Upper lobe of right lung (tissue), 1 donor: ENCODE results near the gene RAC3. TPM values are rescaled to one million over a fixed set of nuclear protein-coding genes. Genes with fewer than 3 reads are reported as not detected.

Experiments used
- ATAC-seq: fragments of 200-7000 bp; cut with Tn5 transposase; one replicate; pipeline ENCODE4 v1.9.1; 2020; ENCODE audit warnings: mild to moderate bottlenecking, moderate library complexity
- DNase-seq: peaks from one replicate; pipeline ENCODE4 v3.0.0-alpha.2; 2020
- H3K27ac ChIP-seq: fragments of 200-600 bp; one replicate; pipeline ENCODE4 v1.8.0; 2022
- H3K27me3 ChIP-seq: fragments of 200-600 bp; one replicate; pipeline ENCODE4 v1.8.0; 2022; ENCODE audit warnings: mild to moderate bottlenecking
- H3K36me3 ChIP-seq: fragments of 200-600 bp; one replicate; pipeline ENCODE4 v1.8.0; 2022
- H3K4me1 ChIP-seq: fragments of 200-600 bp; one replicate; pipeline ENCODE4 v1.8.0; 2022
- H3K4me3 ChIP-seq: fragments of 200-600 bp; one replicate; pipeline ENCODE4 v1.8.0; 2022; ENCODE audit warnings: mild to moderate bottlenecking
- H3K9me3 ChIP-seq: fragments of 200-600 bp; one replicate; pipeline ENCODE4 v1.8.0; 2022
- intact Hi-C: fragments of 100-400 bp; cut with DNase I; formaldehyde crosslinking; loops from one replicate; pipeline ENCODE4 v1.11.0; 2022
- total RNA-seq: library from RNA; stranded (reverse); fragmentation: NEBNext Ultra II Directional; extraction: Animal tissue kit (Norgen Biotek cat#: 25700); gene quantifications from one replicate; pipeline ENCODE4 v1.2.1, GENCODE V29; 2021
- TF ChIP-seq, protein P1 (sequence below): fragments of 200-600 bp; IDR thresholded peaks from one replicate; pipeline ENCODE4 v1.8.0; 2022; ENCODE audit warnings: antibody characterized with exemption
- donor health status: DM: no; HTN: yes; CAD: no; lungs with severe emphysema.

Gene RAC3
- total RNA-seq, 1 donor from 2014 or later = 3.4 TPM

DNA sequence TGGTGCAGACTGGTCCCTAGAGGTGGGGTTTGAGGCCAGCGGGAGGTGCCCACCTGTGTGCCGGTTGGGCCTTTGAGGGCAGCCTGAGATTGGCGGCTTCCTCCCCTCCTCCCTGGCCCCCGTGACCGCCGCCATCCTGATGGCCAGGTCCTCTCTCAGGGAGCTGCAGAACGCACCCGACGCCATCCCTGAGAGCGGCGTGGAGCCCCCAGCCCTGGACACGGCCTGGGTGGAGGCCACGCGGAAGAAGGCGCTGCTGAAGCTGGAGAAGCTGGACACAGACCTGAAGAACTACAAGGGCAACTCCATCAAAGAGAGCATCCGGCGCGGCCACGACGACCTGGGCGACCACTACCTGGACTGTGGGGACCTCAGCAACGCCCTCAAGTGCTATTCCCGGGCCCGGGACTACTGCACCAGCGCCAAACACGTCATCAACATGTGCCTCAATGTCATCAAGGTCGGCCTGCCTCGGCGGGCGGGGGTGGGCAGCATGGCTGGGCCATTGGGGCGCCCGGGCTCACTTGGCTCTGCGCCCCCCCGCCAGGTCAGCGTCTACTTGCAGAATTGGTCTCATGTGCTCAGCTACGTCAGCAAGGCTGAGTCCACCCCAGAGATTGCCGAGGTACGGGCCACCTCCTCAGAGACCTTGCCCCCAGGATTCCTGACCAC is 23.0 kb downstream of the RAC3 start:
- H3K36me3 ChIP-seq = peaks cover 47% of the 10 kb centered on the region
- no peak overlapping the region for H3K27ac ChIP-seq
- H3K9me3 ChIP-seq = no peaks in the 10 kb centered on the region
- DNase-seq = no peak
- intact Hi-C loops = no loop called here
- no peaks in the 10 kb centered on the region for H3K27me3 ChIP-seq
- TF ChIP-seq, protein P1, sequence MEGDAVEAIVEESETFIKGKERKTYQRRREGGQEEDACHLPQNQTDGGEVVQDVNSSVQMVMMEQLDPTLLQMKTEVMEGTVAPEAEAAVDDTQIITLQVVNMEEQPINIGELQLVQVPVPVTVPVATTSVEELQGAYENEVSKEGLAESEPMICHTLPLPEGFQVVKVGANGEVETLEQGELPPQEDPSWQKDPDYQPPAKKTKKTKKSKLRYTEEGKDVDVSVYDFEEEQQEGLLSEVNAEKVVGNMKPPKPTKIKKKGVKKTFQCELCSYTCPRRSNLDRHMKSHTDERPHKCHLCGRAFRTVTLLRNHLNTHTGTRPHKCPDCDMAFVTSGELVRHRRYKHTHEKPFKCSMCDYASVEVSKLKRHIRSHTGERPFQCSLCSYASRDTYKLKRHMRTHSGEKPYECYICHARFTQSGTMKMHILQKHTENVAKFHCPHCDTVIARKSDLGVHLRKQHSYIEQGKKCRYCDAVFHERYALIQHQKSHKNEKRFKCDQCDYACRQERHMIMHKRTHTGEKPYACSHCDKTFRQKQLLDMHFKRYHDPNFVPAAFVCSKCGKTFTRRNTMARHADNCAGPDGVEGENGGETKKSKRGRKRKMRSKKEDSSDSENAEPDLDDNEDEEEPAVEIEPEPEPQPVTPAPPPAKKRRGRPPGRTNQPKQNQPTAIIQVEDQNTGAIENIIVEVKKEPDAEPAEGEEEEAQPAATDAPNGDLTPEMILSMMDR = no peak
- peaks cover 20% of the 10 kb centered on the region for H3K4me1 ChIP-seq
- no peak for ATAC-seq
- H3K4me3 ChIP-seq = no peak overlapping the region

DNA sequence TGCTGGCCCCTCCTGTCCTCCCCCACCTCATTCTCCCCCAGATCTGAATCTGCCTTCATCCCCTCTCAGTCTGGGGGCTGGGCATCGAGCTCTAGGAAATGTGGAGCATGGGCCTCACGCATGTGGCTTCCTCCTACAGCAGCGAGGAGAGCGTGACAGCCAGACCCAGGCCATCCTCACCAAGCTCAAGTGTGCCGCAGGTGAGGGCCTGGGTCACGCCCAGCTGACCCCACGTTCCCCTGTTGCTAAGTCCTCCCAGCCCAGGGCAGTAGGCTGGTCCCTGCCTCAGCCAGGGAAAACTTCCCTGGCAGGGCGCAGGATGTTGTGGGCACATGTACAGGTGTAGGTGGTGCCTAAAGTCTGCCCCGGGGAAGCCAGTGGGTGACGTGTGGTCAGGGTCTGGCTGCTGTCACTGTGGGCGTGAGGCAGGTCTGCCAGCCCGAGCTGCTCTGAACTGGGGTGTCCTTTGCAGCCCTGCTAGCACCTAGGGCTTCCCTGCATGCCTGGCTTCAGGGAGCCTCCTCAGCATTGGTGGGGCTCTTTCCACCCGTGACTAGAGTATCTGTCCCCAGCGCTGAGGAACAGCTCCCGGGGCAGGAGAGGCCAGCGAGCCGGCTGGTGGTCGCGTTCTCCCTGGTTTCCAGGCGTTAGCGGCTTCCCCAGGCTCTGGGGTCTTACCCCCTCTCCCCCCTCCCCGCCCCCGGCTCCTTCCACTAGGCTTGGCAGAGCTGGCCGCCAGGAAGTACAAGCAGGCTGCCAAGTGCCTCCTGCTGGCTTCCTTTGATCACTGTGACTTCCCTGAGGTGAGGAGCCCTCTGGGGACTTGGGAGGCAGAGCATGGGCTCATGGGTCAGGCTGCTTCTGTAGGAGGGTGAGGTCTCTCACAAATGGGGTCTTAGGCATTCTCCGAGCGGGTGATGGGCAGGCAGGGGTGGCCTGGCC is 23.8 kb downstream of the RAC3 start:
- DNase-seq (no peak), ATAC-seq (no peak)
- H3K36me3 ChIP-seq = peaks cover 51% of the 10 kb centered on the region
- H3K27me3 ChIP-seq = no peaks in the 10 kb centered on the region
- no peak overlapping the region for H3K4me3 ChIP-seq
- TF ChIP-seq, protein P1 = no peak
- no peak overlapping the region for H3K27ac ChIP-seq
- intact Hi-C loops = no loop called here
- H3K4me1 ChIP-seq = peaks cover 16% of the 10 kb centered on the region
- no peaks in the 10 kb centered on the region for H3K9me3 ChIP-seq

DNA sequence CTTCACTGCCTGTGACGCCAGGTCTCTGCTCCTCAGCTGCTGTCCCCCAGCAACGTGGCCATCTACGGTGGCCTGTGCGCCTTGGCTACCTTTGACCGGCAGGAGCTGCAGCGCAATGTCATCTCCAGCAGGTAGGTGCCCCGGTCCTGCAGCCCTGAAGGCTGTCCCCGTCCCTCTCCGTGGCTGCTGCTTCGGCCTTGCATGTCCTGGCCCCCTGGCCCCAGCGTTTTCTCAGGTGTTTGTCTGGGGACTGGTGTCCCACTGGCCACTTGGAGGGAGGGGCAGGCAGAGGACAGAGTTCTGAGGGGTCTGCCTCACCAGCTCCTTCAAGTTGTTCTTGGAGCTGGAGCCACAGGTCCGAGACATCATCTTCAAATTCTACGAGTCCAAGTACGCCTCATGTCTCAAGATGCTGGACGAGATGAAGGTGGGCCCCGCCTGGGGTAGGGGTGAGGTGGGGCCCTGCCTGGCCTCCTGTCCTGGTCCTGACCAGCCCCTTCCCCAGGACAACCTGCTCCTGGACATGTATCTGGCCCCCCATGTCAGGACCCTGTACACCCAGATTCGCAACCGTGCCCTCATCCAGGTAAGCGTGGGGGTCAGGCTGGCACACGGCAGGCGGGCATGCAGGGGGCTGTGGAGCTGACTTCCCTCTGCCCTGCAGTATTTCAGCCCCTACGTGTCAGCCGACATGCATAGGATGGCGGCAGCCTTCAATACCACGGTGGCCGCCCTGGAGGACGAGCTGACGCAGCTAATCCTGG is 24.7 kb downstream of the RAC3 start:
- no peaks in the 10 kb centered on the region for H3K9me3 ChIP-seq
- H3K4me1 ChIP-seq = peaks cover 10% of the 10 kb centered on the region
- no peak for DNase-seq
- intact Hi-C loops = no loop called here
- no peak for ATAC-seq
- H3K4me3 ChIP-seq = no peak overlapping the region
- H3K27ac ChIP-seq = no peak overlapping the region
- no peaks in the 10 kb centered on the region for H3K27me3 ChIP-seq
- peaks cover 60% of the 10 kb centered on the region for H3K36me3 ChIP-seq
- TF ChIP-seq, protein P1 = no peak

DNA sequence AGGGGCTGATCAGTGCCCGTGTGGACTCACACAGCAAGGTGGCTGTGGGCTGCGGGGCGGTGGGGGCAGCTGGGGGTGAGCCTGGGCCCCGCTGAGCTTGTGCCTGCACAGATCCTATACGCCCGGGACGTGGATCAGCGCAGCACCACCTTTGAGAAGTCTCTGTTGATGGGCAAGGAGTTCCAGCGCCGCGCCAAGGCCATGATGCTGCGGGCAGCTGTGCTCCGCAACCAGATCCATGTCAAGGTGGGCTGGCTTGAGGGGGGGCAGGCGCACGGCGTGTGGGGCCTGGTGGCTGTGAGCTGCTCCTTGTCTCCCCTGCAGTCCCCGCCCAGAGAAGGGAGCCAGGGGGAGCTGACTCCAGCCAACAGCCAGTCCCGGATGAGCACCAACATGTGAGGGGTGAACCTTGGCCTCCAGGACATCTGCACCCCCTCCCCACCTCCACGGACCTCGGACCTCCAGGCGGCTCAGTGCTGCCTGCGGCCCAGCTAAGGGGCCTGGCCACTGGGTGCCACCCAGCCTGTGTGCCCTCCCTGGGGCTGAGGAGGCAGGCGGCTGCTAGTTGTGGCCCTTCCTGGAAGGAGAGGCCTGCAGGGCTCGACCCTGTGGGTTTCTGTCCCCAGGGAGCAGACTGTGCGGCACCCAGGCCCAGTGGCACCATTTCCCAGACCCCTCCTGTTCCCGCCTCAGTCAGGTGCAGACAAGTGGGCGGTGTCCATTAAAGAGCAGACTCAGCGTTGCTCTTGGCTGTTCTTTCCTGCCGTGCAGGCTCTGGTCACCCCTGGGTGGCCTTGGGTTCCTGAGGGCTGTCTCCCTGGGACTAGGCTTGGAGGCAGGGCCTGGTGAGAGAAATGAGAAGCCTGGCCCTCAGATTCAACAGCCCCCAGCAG is 25.5 kb downstream of the RAC3 start:
- no peak overlapping the region for H3K27ac ChIP-seq
- H3K4me1 ChIP-seq = peaks cover 10% of the 10 kb centered on the region
- DNase-seq (no peak), ATAC-seq (no peak)
- H3K4me3 ChIP-seq = no peak overlapping the region
- intact Hi-C loops = no loop called here
- H3K36me3 ChIP-seq = peaks cover 65% of the 10 kb centered on the region
- H3K9me3 ChIP-seq = no peaks in the 10 kb centered on the region
- no peaks in the 10 kb centered on the region for H3K27me3 ChIP-seq
- TF ChIP-seq, protein P1 = no peak
